Measurements from ENCODE around the gene CTSK. TPM values are rescaled to one million over a fixed set of nuclear protein-coding genes. Genes with fewer than 3 reads are reported as not detected.

Gene CTSK
- total RNA-seq, 2 donors from 2014 or later = 6.1 to 8.4 TPM

GRCh38 chr1:150843474-150843873 is 35.4 kb upstream of the CTSK start:
- WGBS, 2 experiments (ENCODE audit: insufficient coverage in 1 of 2, insufficient read length in 1 of 2) = 97 to 100% methylated on average over 2 of the region's 2 CpGs

GRCh38 chr1:150842964-150843363 is 34.9 kb upstream of the CTSK start:
- Histone ChIP-seq H3K36me3 (ENCODE audit: control insufficient read depth, insufficient read depth, low read length) (peaks cover 58% of the 10 kb centered on the region), H3K4me1 (ENCODE audit: control insufficient read depth, insufficient read depth, low read length) (no peaks in the 10 kb centered on the region), H3K27me3 (ENCODE audit: control insufficient read depth, insufficient read depth, low read length, poor library complexity, severe bottlenecking) (no peaks in the 10 kb centered on the region), H3K4me3 (ENCODE audit: low read length) (no peak overlapping the region), H3K9ac (ENCODE audit: extremely low read depth, low read length, poor library complexity, severe bottlenecking) (no peak overlapping the region), H3K27ac (ENCODE audit: low read depth, low read length) (no peak overlapping the region), H3K9me3 (ENCODE audit: control insufficient read depth, low read length) (no peaks in the 10 kb centered on the region)
- H3K4me3 Mint-ChIP-seq = no peak overlapping the region
- WGBS, 2 experiments (ENCODE audit: insufficient coverage in 1 of 2, insufficient read length in 1 of 2) = 80 to 100% methylated on average over 1 of the region's 2 CpGs
- no peak overlapping the region for H3K27ac Mint-ChIP-seq
- no peaks in the 10 kb centered on the region for H3K4me1 Mint-ChIP-seq
- no peaks in the 10 kb centered on the region for H3K27me3 Mint-ChIP-seq (ENCODE audit: insufficient read depth)
- DNase-seq = no peak
- H3K9me3 Mint-ChIP-seq = no peaks in the 10 kb centered on the region
- H3K36me3 Mint-ChIP-seq (ENCODE audit: low read depth) = peaks cover 45% of the 10 kb centered on the region
- no peak for TF ChIP-seq CTCF (conservative IDR thresholded peaks at IDR 0.05)

More at GRCh38 chr1:150843474-150843873, 35.4 kb upstream of the CTSK start:
- H3K36me3 ChIP-seq (ENCODE audit: control insufficient read depth, insufficient read depth, low read length) = peaks cover 53% of the 10 kb centered on the region
- no peaks in the 10 kb centered on the region for H3K9me3 Mint-ChIP-seq
- peaks cover 46% of the 10 kb centered on the region for H3K36me3 Mint-ChIP-seq (ENCODE audit: low read depth)
- no peaks in the 10 kb centered on the region for H3K4me1 ChIP-seq (ENCODE audit: control insufficient read depth, insufficient read depth, low read length)
- H3K4me3 ChIP-seq (ENCODE audit: low read length) = no peak overlapping the region
- H3K27ac ChIP-seq (ENCODE audit: low read depth, low read length) = no peak overlapping the region
- DNase-seq = no peak
- H3K9ac ChIP-seq (ENCODE audit: extremely low read depth, low read length, poor library complexity, severe bottlenecking) = no peak overlapping the region
- TF ChIP-seq CTCF (conservative IDR thresholded peaks at IDR 0.05) = no peak
- H3K9me3 ChIP-seq (ENCODE audit: control insufficient read depth, low read length) = no peaks in the 10 kb centered on the region
- no peaks in the 10 kb centered on the region for H3K27me3 ChIP-seq (ENCODE audit: control insufficient read depth, insufficient read depth, low read length, poor library complexity, severe bottlenecking)
- no peak overlapping the region for H3K4me3 Mint-ChIP-seq
- no peak overlapping the region for H3K27ac Mint-ChIP-seq
- no peaks in the 10 kb centered on the region for H3K4me1 Mint-ChIP-seq
- no peaks in the 10 kb centered on the region for H3K27me3 Mint-ChIP-seq (ENCODE audit: insufficient read depth)

- no peaks in the 10 kb centered on the region for H3K4me1 ChIP-seq (ENCODE audit: control insufficient read depth, insufficient read depth, low read length)
- H3K27me3 ChIP-seq (ENCODE audit: control insufficient read depth, insufficient read depth, low read length, poor library complexity, severe bottlenecking) = no peaks in the 10 kb centered on the region
- no peak overlapping the region for H3K27ac ChIP-seq (ENCODE audit: low read depth, low read length)
- Mint-ChIP-seq H3K9me3 (no peaks in the 10 kb centered on the region), H3K36me3 (ENCODE audit: low read depth) (peaks cover 43% of the 10 kb centered on the region), H3K4me3 (no peak overlapping the region), H3K27me3 (ENCODE audit: insufficient read depth) (no peaks in the 10 kb centered on the region), H3K4me1 (no peaks in the 10 kb centered on the region), H3K27ac (peak overlapping the region; percentile 35)
- no peak overlapping the region for H3K9ac ChIP-seq (ENCODE audit: extremely low read depth, low read length, poor library complexity, severe bottlenecking)
- WGBS, 2 experiments (ENCODE audit: insufficient coverage in 1 of 2, insufficient read length in 1 of 2) = 100% methylated on average over 2 of the region's 2 CpGs; no CpG with 5 or more reads in 1 of the 2 experiments
- no peak for DNase-seq
- H3K4me3 ChIP-seq (ENCODE audit: low read length) = no peak overlapping the region
- no peak for TF ChIP-seq CTCF (conservative IDR thresholded peaks at IDR 0.05)
- H3K9me3 ChIP-seq (ENCODE audit: control insufficient read depth, low read length) = no peaks in the 10 kb centered on the region
- H3K36me3 ChIP-seq (ENCODE audit: control insufficient read depth, insufficient read depth, low read length) = peaks cover 60% of the 10 kb centered on the region
Observed at GRCh38 chr1:150842343-150842742, 34.3 kb upstream of the CTSK start.

Measured in endodermal cell (in vitro differentiated cells).